Anterior cingulate cortex (tissue), 58 donors: ENCODE data around the gene KRTAP5-9.
"Not testable (repeated sequence)": the region's sequence is repeated elsewhere in the genome, so short reads cannot be mapped to it uniquely, and the experiment has no call there.

Experiments
- DNase-seq, 58 donors: peaks; one replicate each; lab custom pipeline; 2025; lab: John Stamatoyannopoulos, UW

Gene KRTAP5-9, protein sequence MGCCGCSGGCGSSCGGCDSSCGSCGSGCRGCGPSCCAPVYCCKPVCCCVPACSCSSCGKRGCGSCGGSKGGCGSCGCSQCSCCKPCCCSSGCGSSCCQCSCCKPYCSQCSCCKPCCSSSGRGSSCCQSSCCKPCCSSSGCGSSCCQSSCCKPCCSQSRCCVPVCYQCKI

DNA sequence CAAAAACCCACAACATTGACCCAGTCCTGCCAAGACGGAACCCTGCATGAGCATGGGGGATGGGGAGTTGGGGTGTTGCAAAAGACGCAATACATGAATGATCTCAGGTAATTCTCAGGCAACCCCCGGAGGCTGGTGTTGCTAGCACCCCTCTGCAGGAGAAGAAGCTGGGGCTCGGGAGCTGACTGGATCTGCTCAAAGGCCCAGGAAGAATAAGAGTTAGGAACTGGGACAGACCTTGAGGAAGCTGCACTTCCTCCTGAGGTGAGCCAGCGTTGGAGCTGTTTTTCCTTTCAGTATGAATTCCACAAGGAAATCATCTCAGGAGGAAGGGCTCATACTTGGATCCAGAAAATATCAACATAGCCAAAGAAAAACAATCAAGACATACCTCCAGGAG is at the start of gene KRTAP5-9:
TSS of gene KRTAP5-9 (plus strand) at position 301 of the 400 bp plus-strand sequence. CDS start 238 bp downstream, outside the sequence.
- no peak for DNase-seq

DNA sequence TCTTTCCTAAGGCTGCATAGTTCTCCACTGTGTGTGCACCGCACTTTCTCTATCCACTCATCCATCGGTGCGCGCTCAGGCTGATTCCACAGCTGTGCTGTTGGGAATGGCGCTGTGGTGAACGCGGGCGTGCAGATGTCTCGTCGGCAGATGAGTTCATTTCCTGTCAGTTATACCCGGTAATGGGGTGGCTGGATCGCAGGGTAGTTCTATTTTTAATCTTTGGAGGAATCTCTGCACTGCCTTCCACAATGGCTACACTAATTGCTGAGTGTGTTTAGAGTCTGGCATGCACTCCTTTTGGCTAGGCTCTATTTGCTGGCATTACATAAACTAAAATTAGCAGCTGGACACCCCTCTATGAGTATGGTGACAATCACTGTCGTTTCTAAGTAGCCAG is 49.1 kb upstream of the KRTAP5-9 start:
- peak in 11 of 58 donors; percentile 6 to 34 (median 13) for DNase-seq

GRCh38 chr11:71499546-71499945 is 48.7 kb upstream of the KRTAP5-9 start:
- DNase-seq, result no peak

DNA sequence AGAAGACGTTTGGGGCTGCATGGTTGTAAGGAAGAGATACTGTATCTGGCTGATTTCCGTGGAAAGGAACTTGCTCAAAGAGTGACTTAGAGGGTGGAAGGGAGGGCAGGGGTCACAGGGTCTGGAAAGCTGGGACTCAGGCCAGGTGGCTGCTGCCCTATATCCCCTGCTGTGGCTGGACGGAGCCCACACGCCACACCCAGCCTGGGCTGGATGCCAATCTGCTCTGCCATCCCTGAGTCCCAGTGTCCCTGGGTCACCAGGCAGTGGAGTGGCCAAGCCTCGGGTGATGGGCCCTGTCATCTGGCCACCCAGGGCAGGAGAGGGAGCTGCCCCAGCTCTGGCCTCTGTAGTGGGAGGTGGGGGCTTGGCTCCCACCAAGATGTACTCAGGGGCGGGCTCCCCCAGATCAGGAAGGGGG is 47.6 kb upstream of the KRTAP5-9 start:
- peak in 7 of 58 donors; percentile 4 to 30 (median 17) for DNase-seq

DNA sequence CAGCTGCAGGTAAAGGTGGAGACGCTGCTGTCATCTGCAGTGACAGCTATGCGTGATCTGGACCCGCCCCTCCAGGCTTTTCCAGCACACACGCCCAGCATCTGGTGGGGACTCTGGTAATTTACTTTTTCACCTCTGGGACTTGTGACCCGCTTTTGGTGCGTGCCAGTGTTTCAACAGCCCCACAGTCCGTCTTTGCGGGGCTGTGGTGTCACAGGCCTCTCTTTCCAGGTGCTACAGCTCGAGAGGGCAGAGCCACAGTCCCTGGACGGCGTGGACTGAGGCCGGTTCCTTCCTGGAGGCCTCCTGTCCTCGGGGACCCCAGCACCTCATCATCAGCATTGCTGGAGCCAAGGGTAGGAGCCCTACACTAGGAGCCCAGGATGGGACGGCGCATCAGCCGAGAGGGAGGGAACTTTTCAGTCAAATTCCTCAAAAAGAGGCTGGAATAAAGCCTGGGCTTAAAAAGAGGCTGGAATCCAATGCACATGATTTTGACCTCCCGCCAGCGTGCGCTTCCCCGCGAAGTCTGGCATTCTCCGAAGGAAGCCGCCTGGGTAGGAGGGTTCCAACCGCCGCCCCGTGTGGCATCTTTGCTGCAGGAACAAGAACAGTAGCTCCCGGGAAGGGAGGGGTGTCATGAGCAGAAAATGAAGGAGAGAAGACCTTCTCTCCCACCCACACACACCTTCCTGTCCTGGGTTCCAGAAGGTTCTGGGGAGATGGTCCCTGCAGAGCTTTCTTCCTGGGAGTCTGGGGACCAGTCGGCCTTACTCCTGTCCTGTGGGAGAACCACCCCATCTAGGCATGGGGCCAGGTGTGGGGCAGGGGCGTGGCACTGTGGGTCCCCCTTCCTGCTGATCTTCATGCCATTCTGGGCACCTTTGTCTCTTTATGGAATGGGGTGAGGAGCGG is 46.9 kb upstream of the KRTAP5-9 start:
- DNase-seq, result no peak

DNA sequence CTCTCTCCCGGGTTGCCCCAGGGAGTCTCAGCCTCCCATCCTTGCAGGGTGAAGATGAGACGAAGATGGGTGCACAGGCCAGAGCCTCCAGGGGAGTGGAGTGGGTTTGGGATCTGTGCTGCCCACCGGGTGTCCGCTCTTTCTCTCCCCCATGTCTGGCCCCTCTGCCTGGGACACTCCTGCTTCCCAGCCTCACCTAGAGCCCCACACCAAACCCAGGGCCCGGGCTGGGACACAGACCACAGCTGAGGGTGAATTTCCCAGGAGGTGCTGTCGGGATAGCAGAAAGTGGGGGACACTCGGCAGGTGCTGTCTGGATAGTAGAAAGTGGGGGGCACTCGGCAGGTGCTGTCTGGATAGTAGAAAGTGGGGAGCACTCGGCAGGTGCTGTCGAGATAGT is 46.2 kb upstream of the KRTAP5-9 start:
- no peak for DNase-seq

GRCh38 chr11:71502871-71503435 is 45.3 kb upstream of the KRTAP5-9 start:
- DNase-seq, result no peak

- peak in 1 of 58 donors; percentile 38 for DNase-seq
These were observed 43.7 kb upstream of the KRTAP5-9 start for GRCh38 chr11:71504531-71504930.

- DNase-seq, result no peak
These were observed 43.2 kb upstream of the KRTAP5-9 start for GRCh38 chr11:71505001-71505400.

GRCh38 chr11:71505781-71506180 is 42.4 kb upstream of the KRTAP5-9 start:
- no peak for DNase-seq

DNA sequence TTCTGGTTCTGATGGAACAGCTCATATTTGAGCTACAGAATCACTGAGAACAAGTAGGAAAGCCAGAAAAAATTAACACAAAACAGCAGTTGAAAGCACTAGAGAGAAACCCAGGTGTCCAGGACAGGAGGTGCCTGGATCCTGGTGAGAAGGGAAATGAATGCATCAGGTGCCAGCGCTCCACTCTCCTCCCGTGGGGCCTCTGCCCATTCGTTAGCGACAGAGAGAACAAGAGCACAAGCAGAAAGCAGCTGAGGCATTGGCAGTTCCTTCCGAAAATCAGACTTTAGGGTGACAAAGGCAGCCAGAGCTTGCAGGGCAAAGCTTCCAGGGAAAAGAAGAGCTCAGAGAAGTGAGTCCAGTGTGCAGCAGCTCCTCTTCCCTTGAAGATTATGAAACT is 41.1 kb upstream of the KRTAP5-9 start:
- no peak for DNase-seq

- no peak for DNase-seq
These were observed 29.4 kb upstream of the KRTAP5-9 start for GRCh38 chr11:71518506-71519471.

DNA sequence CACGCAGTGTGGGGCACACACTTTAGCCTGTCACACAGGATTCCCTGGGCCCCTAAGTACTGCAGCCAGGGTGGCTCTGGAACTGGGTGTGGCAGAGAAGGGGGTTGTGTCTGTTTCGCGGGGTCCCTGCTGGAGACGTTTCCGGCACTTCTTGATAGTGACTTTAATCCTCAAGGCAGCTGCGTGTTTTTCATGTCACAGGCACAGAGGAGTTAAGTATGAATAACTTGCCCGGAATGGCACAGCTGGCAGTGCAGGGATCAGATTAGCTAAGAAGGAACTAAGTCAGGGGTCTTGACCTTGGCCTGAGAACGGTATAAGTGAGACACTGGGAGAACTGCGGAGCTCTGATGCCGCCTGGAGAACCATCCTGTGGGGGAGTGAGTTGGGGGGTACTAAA is 28.7 kb upstream of the KRTAP5-9 start:
- no peak for DNase-seq

DNA sequence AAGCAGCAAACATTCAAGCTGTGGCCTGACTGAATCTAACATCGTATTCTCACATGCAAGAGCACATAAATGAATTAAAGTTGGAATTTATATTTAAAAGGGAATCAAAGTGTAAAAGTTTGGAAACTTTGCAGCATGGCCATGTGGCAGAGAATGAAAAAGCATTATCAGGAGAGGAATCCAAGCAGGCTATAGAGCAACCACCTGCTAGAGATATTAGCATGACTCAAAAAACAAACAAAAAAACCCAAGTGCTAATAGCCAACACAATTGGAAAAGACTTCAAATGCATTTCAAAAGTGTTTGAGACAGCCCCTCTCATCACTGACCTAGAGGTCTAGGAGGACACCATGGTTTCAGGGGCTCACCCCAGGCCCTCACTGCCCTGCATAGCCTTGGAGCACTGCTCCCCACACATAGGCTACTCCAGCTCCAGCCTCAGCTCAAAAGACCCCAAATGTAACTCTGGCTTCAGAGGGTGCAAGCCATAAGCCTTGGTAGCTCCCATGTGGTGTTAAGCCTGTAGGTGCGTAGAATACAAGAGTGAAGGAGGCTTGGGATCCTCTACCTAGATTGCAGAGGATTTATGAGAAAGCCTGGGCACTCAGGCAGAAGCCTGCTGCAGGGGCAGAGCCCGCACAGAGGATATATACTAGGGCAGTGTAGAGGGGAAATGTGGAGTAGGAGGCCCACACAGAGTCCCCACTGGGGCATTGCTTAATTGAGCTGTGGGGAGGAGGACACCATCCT is 22.9 kb upstream of the KRTAP5-9 start:
- DNase-seq, result no peak

GRCh38 chr11:71525938-71526495 is 22.2 kb upstream of the KRTAP5-9 start:
- no peak for DNase-seq

DNA sequence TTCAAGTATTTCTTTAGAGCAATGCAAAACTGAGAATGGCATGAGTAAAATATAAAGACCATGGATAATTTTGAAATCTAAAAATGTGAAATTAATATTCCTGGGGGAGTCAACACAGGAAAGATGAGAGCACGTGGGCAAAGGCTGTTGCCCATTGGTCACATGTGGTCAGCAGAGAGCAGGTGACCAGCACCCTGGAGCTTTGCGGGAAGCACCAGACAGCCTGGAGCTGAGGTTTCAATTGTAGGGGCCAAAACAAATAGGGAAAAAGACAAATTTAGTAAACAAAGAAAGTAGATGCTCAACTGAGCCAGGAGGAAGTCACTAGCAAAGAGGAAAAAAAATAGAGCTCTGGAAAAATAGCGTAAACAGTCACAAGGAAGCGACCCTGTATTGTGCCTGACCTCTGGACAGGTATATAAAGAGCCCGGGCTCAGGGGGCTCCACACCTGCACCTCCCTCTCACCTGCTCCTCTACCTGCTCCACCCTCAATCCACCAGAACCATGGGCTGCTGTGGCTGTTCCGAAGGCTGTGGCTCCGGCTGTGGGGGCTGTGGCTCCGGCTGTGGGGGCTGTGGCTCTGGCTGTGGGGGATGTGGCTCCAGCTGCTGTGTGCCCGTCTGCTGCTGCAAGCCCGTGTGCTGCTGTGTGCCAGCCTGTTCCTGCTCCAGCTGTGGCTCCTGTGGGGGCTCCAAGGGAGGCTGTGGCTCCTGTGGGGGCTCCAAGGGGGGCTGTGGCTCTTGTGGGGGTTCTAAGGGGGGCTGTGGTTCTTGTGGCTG is 21.2 kb upstream of the KRTAP5-9 start, which contains the start of gene KRTAP5-7:
TSS of gene KRTAP5-7 (plus strand) at position 472 of the 780 bp plus-strand sequence. CDS start at position 506, 34 bp downstream.
- not testable (repeated sequence) for DNase-seq

GRCh38 chr11:71527576-71528210 is 20.5 kb upstream of the KRTAP5-9 start:
- DNase-seq, result no peak

DNA sequence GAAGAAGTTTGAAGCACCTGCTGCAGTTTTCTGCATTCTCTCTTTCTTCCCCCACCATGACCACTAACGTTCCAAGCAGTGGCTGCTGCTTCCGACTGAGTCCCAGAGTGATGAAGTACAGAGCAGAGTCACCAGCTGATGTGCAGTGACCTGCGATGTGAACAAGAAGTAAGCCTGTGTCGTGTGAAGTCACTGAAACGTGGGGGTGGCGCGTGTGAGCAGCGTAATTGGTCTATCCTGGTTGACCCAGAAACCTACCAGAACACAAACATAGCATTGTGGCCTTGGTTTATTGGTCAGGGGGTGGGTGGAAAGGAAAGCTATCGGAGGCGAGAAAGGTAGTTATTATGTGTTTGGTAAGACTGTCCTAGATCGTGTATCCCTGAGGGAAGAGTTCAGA is 17.6 kb upstream of the KRTAP5-9 start:
- no peak for DNase-seq
